HG03378 (cell line): ENCODE data around the gene TXNRD1.
"Not testable (repeated sequence)": the region's sequence is repeated elsewhere in the genome, so short reads cannot be mapped to it uniquely, and the experiment has no call there.

Source experiments
- ATAC-seq: cut with Tn5 transposase; IDR thresholded peaks from one replicate; pipeline ENCODE4 v1.9.1; 2021; ENCODE audit warnings: mild to moderate bottlenecking, moderate library complexity; ENCODE audit not compliant: unreplicated experiment

Gene TXNRD1

DNA sequence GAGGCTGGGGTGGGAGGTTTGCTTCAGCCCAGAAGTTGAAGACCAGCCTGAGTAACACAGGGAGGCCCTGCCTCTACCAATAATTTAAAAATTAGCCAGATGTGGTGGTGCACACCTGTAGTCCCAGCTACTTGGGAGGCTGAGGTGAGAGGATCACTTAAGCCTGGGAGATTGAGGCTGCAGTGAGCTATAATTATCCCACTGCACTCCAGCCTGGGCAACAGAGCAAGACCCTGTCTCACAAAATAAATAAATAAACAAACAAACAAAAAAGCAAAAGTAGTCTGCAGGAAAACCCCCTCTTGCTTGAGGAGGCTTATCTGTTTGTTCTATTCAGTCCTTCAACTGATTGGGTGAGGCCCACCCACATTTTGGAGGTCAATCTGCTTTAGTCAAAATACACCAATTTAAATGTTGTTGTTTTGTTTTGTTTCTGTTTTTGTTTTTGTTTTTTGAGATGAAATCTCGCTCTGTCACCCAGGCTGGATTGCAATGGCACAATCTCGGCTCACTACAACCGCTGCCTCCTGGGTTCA, 24.9 kb upstream of the TXNRD1 start:
- ATAC-seq = no peak

DNA sequence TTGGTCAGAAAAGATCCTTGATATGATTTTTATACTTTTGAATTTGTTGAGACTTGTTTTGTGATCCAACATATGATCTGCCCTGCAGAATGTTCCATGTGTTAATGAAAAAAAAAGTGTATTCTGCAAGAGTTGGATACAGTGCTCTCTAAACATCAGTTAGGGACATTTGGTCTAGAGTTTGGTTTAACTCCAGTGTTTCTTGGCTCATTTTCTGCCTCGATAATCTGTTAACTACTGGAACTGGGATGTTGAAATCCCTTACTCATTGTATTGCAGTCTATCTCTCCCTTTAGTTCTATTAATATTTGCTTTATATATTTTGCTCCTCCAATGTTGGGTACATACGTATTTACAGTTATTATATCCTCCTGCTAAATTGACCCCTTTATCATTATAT, 18.3 kb upstream of the TXNRD1 start:
- ATAC-seq = no peak

DNA sequence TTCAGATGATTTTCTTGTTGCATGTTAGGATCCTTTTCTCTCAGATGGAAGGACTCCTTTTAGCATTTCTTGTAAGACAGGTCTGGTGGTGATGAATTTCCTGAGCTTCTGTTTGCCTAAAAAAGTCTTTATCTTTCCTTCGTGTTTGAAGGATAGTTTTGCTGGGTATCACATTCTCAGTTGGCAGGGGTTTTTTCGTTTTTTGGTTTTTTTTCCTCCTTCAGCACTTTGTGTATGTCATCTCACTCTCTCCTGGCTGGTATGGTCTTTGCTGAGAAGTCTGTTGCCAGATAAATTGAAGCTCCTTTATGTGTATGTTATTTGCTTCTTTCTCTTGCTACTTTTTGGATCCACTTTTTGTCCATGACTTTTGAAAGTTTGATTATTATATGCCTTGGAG, 15.6 kb upstream of the TXNRD1 start:
- no peak for ATAC-seq

DNA sequence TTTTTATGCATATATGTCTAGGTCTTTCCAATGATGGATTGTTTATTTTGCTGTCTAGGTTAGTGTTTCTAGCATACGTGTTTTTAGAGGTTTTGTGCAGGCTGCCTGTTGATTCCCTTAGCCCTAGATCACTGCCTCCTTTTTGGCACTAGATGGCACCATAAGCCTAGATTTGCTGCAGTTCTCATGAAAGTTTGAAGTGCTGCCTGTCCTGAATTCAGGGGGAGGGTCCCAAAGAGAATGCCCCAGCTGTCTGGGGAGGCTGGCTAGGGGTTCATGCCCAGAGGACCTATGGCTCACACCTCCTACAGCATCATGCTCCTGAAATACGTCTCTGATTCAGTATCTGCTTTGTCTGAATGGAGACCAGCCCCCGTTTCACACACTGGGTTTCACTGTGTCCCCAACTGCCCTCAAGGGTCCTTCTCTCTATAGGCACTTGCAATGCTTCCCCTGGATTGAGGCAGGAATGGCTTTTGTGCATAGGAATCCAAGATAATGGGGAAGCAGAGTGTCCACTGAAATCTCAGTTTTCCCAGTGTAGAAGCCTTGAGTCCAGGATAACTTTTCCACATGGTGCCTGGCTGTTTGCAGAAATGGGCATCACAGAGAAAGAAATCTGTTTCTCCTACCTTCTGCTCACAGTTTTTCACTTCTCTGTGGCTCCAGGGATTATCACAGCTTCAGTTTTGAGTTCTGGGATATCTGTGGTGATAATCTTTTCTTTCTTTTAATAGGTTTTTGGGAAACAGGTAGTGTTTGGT, 14.2 kb upstream of the TXNRD1 start:
- no peak for ATAC-seq

DNA sequence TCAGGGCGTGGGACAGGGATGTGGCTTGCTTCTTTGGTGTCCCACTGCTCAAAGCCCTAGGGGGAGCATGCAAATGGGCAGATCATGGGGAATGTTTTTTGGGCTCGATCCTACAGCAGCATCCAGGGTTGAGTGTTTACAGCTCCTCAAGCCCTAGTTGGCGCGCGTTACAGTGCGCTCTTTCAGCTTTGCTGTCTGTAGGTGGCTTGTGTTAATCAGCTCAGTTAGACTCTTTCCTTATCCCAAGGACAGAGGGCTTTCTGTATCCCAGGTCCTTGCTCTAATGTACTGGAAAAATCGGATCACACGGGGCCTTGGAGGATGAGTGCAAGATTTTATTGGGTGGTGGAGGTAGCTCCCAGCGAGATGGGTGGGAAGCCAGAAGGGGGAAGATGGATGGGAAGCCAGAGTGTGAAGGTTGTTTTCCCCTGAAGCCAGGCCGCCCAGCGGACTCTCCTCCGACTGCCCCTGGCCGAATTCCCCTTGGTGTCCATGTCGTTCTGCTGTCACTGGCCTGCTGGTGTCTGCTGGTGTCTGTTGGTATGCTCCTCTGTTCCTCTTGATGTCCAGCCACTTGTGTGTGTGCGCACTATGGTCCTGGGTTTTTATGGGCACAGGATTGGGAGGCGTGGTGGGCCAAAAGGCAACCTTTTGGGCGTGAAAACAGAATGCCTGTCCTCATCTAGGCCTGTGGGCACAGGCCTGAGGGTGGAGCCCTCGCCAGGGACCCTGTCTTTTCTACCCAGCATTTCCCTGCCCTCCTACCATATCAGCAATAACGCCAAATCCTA, 10.7 kb upstream of the TXNRD1 start:
- ATAC-seq = no peak

DNA sequence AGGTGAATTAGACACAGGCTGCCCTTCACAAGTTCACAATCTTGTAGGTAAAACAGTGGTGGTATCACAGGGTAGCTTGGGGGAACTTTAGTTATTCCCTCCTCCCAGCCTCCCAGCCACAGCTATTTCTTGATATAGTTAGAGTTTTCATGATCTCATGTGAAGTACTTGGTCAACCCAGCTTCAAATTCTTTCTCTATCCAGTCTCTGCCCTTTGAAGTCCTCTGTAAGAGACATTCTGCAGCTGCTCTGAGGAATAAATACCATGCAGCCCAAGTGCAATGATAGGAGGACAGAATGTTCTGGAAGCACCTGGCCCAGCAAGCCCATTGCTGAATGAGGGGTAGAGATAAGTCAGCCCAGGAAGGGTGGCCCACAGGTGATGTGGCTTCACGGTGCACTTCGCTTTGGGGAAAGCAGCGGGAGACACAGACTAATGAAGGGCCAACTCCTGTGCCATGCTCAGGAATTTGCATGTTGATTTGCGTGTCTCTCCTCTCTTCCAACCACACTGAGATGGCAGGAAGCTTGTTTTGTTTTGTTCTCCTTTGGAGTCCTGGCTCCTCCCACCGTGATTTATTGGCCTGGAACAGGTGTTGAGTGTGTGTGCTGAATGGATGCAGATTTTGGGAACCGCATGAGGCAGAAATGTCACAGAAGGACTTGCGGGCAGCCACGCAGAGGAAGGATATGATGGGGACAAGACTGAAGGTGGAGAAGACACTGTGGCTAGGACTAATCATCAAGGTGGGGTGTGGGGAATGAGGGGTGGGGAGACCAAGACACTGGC, 8.0 kb upstream of the TXNRD1 start:
- ATAC-seq = no peak

DNA sequence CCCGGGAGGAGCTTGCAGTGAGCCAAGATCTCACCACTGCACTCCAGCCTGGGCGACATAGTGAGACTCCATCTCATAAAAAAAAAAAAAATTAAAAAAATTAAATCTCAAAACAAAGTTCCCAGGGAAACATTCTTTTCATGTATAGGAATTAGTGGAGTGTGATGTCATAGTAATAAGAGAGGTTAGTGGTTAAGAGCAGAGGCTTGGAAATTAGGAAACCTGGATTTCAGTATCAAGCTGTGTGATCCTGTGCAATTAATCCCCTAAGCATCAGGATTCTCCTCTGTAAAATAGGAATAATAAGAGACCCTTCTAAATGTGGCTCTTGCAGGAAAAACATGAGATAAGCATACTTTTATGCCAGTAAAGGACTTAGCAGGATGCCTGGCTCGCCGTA, 3.1 kb upstream of the TXNRD1 start:
- ATAC-seq = no peak

DNA sequence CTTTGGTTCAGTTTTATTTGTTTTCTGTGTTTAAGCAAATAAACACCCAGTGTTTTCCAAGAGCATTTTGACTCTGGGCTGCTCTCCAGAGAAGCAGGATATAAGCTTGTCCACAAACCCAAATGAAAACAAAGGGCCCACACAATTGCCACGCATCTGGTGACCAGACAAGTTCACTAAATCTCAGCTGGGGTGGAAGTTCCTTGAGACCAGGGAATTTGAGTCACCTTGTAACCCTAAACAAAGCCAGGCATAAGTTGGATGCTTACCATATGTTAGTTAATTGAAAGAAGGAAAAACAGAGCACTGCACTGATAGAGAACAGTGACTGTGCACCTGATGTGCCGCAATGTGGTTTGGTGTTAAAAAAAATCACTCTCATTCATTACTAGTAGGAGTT, 1.6 kb upstream of the TXNRD1 start:
- no peak for ATAC-seq

DNA sequence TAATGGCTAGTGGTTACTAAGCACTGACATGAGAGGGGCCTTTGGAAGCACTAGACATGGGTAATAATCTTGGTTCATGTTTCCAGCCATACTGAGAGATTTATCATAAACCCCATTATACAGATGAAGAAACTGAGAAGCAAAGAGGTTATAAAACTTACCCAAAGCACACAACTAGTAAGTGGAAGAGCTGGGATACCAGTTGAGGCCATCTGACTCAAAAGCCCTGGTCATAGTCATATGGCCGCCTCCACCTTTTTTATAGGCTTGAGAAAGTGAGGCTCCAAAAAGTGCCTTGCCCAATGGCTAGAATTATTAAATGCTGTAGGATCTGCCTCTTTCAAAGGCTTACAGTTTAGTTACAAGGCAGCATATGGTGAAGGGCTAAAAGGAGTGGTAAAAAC, 944 bp downstream of the TXNRD1 start:
- ATAC-seq = no peak

DNA sequence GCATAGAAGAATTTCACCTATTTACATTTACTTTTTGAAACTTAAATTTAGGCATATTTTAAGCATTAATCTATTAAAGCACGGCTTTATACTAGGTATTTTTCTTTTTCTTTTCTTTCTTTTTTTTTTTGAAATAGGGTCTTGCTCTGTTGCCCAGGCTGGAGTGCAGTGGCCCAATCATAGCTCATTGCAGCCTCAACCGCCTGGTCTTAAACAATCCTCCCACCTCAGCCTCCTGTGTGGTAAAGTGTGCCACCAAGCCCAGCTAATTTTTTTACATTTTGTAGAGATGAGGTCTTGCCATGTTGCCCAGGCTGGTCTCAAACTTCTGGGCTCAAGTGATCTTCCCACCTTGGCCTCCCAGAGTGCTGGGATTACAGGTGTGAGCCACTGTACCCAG, 2.9 kb downstream of the TXNRD1 start:
- ATAC-seq = not testable (repeated sequence)

DNA sequence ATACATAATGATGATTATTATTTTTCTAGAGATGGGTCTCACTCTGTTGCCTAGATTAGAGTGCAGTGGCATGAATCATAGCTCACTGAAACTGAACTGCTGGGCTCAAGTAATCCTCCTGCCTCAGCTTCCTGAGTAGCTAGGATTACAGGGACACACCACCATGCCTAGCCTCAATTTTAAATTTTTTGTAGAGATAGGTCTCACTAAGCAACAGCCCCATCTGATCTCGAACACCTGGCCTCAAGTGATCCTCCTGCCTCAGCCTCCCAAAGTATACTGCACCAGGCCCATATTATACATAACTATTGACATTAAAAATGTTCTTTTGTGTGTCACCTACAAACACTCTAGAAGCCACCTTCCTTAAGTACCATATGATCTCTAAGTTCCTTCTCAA, 3.4 kb downstream of the TXNRD1 start:
- ATAC-seq = no peak

DNA sequence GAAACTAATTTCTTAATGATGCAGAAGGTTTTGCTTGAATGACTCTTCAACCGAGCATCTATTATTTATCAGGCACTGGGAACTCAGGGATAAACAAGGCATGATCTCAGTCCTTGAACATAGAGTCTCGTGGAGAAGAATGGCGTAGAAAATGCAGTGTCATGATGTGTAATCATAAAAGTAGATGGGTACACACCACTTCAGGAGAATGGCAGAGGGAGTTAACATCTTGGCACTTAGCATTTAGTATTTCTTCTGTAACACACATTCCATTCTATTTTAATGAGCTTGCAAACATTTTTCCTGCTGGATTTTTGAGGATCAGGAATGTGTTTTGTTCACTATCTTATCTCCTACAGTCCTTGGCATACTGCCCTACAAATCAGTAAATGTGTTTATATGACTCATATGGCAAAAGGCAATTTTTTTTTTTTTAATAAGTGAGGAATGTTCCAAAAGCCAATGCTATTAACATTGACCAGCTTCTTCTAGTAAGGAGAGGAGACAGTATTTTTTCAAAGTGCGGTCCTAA, 3.8 kb downstream of the TXNRD1 start:
- ATAC-seq = no peak

DNA sequence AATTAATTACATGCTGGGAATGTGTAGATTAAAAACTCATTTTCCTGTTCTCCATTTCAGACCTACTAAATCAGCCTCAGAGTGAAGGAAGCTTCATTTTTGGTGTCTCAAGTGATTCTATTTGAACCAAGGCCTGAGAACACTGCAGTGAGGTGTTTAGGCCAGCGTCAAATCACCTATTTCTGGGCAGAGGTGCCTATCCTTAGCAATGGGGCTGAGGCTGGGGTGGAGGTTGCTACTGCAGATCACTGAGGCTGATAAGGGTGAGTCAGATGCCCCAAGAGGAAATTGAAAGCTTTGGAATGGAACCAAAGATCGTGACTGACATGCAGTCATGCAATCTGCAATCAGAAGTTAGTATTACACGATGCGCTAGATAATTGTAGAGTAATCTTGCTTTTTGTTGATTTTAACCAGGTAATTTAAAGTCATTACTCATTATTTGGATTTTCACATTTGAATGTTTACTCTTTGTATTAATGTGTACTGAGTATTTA, 4.4 kb downstream of the TXNRD1 start:
- ATAC-seq = no peak

DNA sequence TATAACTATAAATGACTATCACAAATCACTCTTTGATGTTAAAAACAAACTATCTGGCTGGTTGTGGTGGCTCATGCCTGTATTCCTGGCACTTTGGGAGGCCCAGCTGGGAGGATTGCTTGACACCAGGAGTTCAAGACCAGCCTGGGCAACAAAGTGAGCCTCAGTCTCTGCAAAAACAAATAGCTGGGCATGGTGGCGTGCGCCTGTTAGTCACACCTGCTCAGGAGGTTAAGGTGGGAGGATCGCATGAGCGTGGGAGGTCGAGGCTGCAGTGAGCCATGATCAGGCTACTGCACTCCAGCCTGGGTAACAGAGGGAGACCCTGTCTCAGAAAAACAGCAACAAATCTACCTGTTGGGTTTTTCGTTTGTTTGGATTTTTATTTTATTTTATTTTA, 5.4 kb downstream of the TXNRD1 start:
- ATAC-seq = no peak

DNA sequence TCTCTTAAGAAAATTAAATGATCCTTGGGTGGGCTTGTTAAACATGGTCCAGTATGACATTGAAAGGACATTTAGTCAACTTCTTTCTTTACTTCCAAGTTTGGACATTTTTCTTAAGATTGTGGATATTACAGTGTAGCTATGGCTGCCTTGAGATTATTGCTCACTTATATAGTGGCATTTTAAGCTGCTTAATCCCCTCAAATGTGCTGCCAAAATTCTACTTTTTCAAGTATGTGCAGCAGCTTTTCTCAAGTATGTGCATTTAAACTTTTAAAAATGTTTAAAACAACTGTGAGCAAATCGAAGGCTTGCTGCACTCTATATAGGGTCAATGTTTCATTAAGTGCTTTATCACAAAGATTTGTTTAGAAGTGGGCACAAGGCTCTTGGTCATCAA, 7.4 kb downstream of the TXNRD1 start:
- no peak for ATAC-seq

DNA sequence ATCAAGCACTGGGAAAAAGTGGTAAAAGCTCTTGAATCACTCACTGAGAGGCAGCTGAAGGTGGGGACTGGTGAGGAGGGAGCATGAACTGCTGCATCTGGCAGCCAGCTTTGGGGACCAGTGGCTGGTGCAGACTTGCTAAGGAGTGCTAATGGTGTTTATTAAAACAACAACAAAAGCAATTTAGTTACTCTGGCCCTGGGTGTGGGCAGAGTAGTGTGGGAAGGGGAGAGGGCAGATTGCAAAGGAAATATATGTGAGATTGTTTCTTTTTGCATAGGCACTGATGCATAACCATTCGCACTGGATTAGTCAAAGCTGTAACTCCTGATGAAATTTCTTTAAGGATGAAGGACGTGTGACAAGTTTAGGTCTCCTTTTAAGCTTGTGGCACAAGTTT, 8.1 kb downstream of the TXNRD1 start:
- no peak for ATAC-seq

DNA sequence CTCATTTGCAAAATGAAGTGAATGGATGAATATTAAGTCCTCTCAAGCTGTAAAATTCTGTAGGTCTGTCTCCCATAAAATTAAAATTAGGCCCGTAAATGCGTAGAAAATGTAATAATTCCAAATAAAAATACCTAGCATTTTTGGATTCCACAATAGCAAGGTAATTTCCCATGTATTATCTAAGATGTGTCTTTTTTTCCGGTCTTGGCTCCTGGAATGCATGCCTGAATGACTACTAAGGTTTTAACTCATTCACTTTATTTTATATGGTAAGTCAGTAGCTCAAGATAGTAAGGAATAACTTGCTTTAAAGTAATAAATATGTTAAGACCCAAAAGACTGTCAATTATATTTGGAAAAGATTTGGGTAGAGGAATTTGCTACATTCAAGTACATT, 11.1 kb downstream of the TXNRD1 start:
- ATAC-seq = no peak

DNA sequence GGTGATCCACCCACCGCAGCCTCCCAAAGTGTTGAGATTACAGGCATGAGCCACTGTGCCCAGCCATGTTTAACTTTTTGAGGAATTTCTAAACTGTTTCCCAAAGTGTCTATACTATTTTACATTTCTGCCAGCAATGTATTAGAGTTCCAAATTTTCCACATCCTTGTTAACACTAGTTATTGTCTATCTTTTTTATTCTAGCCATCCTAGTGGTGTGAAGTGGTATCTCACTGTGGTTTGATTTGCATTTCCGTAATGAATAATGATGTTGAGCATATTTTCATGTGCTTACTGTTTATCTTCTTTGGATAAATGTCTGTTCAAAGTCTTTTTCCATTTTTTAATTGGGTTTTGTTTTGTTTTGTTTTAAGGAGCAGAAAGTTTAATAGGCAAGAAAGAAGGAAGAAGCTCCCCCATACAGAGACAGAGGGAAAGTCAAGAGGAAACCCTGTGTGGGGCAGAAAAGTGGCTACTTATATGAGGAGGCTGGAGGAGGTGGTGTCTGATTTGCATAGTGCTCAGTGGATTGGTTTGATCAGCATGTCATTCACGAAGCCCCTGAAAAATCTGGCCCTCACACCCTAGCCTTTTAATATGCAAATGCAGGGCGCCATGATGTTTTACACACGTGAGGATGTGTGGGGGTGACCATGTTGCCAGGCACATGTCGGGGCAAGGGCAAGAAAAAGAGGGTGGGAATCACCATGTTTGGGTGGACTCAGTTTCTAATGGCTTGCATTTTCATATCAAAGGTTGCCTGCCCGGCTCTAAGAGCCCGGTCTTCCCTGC, 14.9 kb downstream of the TXNRD1 start:
- no peak for ATAC-seq

DNA sequence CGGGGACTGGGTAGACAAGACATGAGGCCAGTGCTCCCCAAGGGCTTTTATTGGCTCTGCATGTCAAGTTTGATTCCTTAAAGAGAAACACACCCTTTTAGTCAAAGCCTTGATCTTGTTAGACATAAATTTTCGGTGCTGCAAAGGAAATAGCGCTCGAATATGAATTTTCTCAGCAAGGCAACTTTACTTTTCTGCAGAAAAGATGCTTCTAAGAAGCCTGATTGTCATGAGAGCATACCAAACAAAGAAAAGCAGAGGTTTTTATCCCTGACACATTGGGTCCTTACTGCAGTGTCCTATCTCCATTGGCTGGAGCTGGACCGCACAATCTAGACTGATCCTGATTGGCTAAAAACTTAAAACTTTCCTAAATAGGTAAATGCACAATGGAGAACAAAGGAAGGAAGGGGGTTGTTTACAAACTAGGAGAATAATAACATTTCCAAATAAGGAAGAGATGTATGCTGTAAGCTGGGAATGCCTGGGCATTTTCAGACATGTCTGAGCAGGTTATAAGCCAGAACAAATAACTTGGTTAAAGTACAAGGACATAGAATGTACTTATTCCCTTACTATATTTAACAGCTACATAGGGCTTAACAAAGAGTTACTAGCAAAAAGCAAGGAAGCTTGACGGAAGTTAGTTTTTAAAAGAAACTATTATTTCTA, 17.2 kb downstream of the TXNRD1 start:
- ATAC-seq = no peak
